Prostate gland (tissue), 2 donors: ENCODE results near the gene HMX1. TPM values are rescaled to one million over a fixed set of nuclear protein-coding genes. Genes with fewer than 3 reads are reported as not detected.

Experiments used
- DNase-seq: peaks from one replicate; pipeline ENCODE4 v3.0.0-alpha.2; 2019; ENCODE audit warnings: low spot score
- H3K27ac ChIP-seq, 2 donors: fragments of 200-600 bp; sonication (generic); 2 replicates each; pipeline ENCODE4 v1.5.1; 2017 to 2019
- H3K27me3 ChIP-seq: fragments of 200-600 bp; sonication (generic); replicated peaks from 2 replicates; pipeline ENCODE4 v1.5.1; 2019; ENCODE audit not compliant: insufficient read depth
- H3K36me3 ChIP-seq, 2 donors: fragments of 200-600 bp; sonication (generic); 1 replicate in 1 of 2; 2 replicates in 1 of 2; pipeline versions ENCODE4 v1.5.1 to v1.8.1; 2017 to 2019
- H3K4me1 ChIP-seq: fragments of 200-600 bp; sonication (generic); replicated peaks from 2 replicates; pipeline ENCODE4 v1.5.1; 2019
- H3K4me3 ChIP-seq, 2 donors: fragments of 200-600 bp; sonication (generic); 2 replicates each; pipeline ENCODE4 v1.5.1; 2017 to 2019
- H3K9me3 ChIP-seq: fragments of 200-600 bp; sonication (generic); 2 replicates; pipeline ENCODE4 v1.5.1; 2017
- POLR2A ChIP-seq: fragments of 450-650 bp; IDR thresholded peaks from one replicate; pipeline ENCODE4 v1.6.1; 2016; ENCODE audit warnings: antibody characterized with exemption, mild to moderate bottlenecking
- POLR2AphosphoS5 ChIP-seq: sonication (generic); formaldehyde crosslinking; IDR thresholded peaks from one replicate; pipeline ENCODE4 v1.6.1; 2017; ENCODE audit warnings: antibody characterized with exemption
- WGBS: methylation state at CpG from one replicate; pipeline ENCODE4 v1.1.5; 2018; 5-methylcytosine and 5-hydroxymethylcytosine counted together
- intact Hi-C: fragments of 100-400 bp; cut with DNase I; formaldehyde crosslinking; loops from one replicate; pipeline ENCODE4 v1.14.2; 2022
- total RNA-seq, 2 donors: library from RNA; depleted of rRNA; stranded (reverse); fragments of >200 nt; gene quantifications; one replicate each; pipeline ENCODE4 v1.1.0, GENCODE V29; 2016
- TF ChIP-seq, protein P1 (sequence below), 4 experiments: fragments of 200-600 bp in 2 of 4; fragments of 450-650 bp in 2 of 4; sonication (generic) in 2 of 4; IDR thresholded peaks; 1 replicate in 3 of 4; 2 replicates in 1 of 4; pipeline ENCODE4 v1.5.1; 2016 to 2019; ENCODE audit warnings: antibody characterized with exemption in 4 of 4, mild to moderate bottlenecking in 2 of 4, moderate library complexity in 2 of 4

Gene HMX1
- 1 to 10 TPM in 1 of 2 donors, not detected in 1; 5.3 TPM for total RNA-seq

GRCh38 chr4:8871417-8872401, at the start of gene HMX1:
Gene HMX1, minus strand, starts transcription at chr4:8871839. Its CDS starts 225 bp downstream, at chr4:8871614.
- peaks cover 70% of the 10 kb centered on the region for H3K27me3 ChIP-seq

DNA sequence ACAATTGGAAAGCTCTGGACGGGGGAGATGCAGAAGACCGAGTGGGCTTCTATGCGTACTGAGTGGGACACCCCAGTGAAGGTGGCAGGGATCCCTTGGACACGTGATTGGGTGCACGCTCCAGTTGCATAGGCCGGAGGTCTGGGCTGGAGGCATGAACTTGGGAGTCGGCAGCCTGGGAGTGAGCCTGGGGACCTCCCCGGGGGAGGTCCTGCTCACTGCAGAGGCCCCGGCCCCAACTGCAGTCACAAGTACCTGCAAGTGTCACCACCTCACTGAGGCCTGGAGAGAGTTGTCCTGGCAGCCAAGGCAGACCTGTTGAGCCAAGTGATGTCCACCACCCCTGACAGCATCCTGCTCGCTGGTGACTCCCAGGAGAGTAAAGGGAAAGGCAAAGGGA, 49.3 kb upstream of the HMX1 start:
- no peaks in the 10 kb centered on the region for H3K4me1 ChIP-seq
- TF ChIP-seq POLR2A (no peak), POLR2AphosphoS5 (no peak)
- TF ChIP-seq, protein P1, sequence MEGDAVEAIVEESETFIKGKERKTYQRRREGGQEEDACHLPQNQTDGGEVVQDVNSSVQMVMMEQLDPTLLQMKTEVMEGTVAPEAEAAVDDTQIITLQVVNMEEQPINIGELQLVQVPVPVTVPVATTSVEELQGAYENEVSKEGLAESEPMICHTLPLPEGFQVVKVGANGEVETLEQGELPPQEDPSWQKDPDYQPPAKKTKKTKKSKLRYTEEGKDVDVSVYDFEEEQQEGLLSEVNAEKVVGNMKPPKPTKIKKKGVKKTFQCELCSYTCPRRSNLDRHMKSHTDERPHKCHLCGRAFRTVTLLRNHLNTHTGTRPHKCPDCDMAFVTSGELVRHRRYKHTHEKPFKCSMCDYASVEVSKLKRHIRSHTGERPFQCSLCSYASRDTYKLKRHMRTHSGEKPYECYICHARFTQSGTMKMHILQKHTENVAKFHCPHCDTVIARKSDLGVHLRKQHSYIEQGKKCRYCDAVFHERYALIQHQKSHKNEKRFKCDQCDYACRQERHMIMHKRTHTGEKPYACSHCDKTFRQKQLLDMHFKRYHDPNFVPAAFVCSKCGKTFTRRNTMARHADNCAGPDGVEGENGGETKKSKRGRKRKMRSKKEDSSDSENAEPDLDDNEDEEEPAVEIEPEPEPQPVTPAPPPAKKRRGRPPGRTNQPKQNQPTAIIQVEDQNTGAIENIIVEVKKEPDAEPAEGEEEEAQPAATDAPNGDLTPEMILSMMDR (IDR thresholded peaks at IDR 0.05), result no peak
- peak; percentile 3 for DNase-seq
- 84% methylated on average over 10 of the region's 10 CpGs for WGBS
- H3K27ac ChIP-seq, result no peak overlapping the region
- no peaks in the 10 kb centered on the region for H3K27me3 ChIP-seq
- intact Hi-C loops, result no loop called here
- H3K36me3 ChIP-seq, result no peaks in the 10 kb centered on the region
- H3K9me3 ChIP-seq, result no peaks in the 10 kb centered on the region
- no peak overlapping the region for H3K4me3 ChIP-seq

More at GRCh38 chr4:8871417-8872401, at the start of gene HMX1:
- H3K36me3 ChIP-seq, result no peaks in the 10 kb centered on the region
- H3K4me1 ChIP-seq, result no peaks in the 10 kb centered on the region
- no peak within 1 kb of the TSS for H3K4me3 ChIP-seq
- no peaks in the 10 kb centered on the region for H3K9me3 ChIP-seq
- intact Hi-C loops, result no loop called here
- no peak for DNase-seq
- H3K27ac ChIP-seq, result no peak within 1 kb of the TSS
- 1% methylated on average over 60 of the region's 134 CpGs for WGBS
- no peak for TF ChIP-seq POLR2A
- no peak for TF ChIP-seq POLR2AphosphoS5
- TF ChIP-seq, protein P1 (IDR thresholded peaks at IDR 0.05), result no peak

GRCh38 chr4:8920289-8920965, 48.8 kb upstream of the HMX1 start:
- H3K9me3 ChIP-seq, result no peaks in the 10 kb centered on the region
- no peaks in the 10 kb centered on the region for H3K36me3 ChIP-seq
- H3K4me3 ChIP-seq, result no peak overlapping the region
- TF ChIP-seq POLR2AphosphoS5, result no peak
- TF ChIP-seq, protein P1 (IDR thresholded peaks at IDR 0.05), result no peak
- TF ChIP-seq POLR2A, result no peak
- H3K4me1 ChIP-seq, result no peaks in the 10 kb centered on the region
- 76% methylated on average over 14 of the region's 14 CpGs for WGBS
- DNase-seq, result peak; percentile 2
- H3K27me3 ChIP-seq, result no peaks in the 10 kb centered on the region
- intact Hi-C loops, result no loop called here
- no peak overlapping the region for H3K27ac ChIP-seq

DNA sequence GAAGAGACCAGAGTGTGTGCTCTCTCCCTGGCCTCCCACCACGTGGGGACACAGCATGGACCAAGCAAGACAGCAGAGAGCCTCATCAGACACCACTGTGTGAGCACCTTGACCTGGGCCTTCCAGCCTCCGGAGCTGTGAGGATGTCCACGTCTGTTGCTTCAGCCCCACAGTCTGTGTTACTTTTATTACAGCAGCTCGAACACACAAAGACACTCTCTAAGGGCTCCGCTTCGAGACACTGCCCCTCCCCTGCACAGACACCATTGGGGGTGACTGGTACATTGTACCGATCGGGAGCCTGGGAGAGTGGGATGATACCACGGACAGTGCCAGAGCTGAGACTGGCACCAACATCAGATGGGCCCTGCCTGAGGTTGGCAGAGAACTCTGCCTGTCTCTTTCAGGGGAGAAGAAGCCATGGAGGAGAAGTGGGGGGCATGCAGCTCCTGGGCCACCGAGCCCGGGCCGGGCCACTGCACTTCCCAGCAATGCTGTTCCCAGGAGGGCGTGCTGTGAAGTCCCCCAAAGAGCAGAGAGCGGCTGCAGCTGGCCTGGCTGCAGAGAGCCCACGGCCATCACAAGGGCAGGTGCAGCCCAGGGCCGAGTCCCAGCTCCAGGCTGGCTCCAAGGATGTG, 48.1 kb upstream of the HMX1 start:
- no peak overlapping the region for H3K27ac ChIP-seq
- no peaks in the 10 kb centered on the region for H3K9me3 ChIP-seq
- H3K27me3 ChIP-seq, result no peaks in the 10 kb centered on the region
- no peak overlapping the region for H3K4me3 ChIP-seq
- no peaks in the 10 kb centered on the region for H3K36me3 ChIP-seq
- peak; percentile 3 for DNase-seq
- intact Hi-C loops, result loop anchor here (10.0 kb wide), 1 partner anchor 315 kb away; no protein-coding TSS in a partner anchor
- WGBS, result 67% methylated on average over 13 of the region's 16 CpGs
- no peaks in the 10 kb centered on the region for H3K4me1 ChIP-seq
- TF ChIP-seq POLR2AphosphoS5 (no peak), POLR2A (no peak)
- TF ChIP-seq, protein P1 (IDR thresholded peaks at IDR 0.05), result no peak
